ENCODE data around the gene ADRM1. TPM values are rescaled to one million over a fixed set of nuclear protein-coding genes. Genes with fewer than 3 reads are reported as not detected.

The ADRM1 gene
- total RNA-seq, 1 donor from 2014 or later = 79.9 TPM

DNA sequence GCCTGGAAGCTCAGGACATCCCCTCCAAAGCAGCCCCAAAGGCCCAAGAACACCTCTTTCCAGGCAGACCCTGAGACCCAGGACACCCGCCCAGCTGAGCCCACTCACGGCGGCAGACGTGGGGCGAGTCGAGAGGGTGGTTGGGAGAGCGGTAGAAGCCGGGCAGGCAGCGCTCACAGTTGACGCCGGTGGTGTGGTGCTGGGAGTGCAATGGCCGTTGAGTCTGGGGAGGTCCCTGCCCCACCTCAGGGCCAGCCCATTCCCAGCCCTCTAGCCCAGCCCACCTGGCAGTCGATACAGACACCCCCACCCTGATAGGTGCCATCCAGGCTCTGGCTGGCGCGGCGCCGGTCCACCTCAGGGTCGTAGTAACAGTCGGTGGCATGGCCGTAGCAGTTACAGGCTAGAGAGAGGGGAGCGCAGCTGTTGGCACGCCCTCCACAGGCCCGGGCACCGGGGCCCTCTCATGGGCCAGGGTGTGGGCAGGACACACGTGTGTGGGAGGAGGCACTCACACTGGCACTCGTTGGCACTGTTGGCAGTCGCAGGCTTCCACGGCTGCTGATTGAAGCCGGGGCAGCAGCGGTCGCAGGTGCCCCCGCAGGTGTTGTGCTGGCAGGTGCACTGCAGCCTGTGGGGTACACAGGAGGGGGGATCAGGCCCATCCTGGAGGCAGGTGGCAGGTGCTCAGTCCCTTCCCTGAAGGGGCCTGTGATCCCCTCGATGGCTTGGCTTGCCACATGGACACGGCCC lies 43.8 kb downstream of the ADRM1 start:
- DNase-seq (ENCODE audit: low spot score) = no peak
- intact Hi-C loops (cut with DNase I) = no loop called here

DNA sequence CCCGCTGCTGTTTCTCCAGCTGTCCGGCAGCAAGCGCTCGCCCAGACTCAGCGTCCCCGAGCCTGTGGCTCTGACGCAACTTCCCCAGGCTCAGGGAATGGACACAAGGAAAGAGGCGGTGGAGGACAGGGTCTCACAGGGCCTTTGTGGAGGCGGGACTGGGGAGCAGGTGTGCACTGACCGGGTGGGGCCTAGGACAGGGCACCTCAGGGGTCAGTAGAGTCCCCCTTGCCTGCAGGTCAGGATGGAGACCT lies 44.3 kb downstream of the ADRM1 start:
- DNase-seq (ENCODE audit: low spot score) = no peak

DNA sequence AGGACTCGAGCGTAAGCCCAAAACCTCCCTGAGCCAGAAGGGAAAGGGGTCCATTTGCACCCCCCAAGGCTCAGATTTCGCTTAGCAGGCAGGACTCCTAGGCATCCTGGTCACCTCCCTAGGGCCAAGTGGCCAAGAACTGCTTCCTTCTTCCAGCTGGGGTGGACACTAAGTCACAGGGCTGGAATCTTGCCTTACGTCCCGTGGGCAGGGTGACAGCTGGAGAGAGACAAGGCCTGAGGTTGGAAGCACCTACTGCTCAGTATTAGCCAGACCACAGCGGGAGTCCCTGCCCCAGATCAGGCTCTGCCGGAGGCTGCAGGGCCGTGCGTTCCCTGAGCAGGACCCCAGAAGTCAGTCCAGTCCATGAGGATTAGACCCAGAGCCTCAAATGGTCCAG lies 44.6 kb downstream of the ADRM1 start:
- intact Hi-C loops (cut with DNase I) = no loop called here
- DNase-seq (ENCODE audit: low spot score) = no peak

More for the DNA sequence above, 44.3 kb downstream of the ADRM1 start:
- intact Hi-C loops (cut with DNase I) = no loop called here

DNA sequence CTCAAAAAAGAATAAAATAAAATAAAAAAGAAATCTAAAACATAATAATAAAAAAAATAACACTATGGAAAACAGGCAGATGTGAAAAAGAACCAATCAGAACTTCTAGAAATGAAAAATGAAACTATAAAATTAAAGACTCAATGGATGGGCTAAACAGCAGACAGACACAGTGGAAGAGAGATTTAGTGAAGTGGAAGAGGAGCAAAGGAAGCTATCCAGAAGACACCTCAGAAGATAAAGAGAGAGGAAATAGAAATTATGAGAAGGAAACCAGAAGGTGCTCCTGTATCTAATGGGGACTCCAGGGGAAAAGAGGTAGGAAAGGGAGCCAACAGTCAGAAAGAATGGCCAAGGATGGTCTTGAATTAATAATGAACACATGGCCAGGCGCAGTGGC lies 45.8 kb downstream of the ADRM1 start:
- intact Hi-C loops (cut with DNase I) = no loop called here
- DNase-seq (ENCODE audit: low spot score) = no peak

DNA sequence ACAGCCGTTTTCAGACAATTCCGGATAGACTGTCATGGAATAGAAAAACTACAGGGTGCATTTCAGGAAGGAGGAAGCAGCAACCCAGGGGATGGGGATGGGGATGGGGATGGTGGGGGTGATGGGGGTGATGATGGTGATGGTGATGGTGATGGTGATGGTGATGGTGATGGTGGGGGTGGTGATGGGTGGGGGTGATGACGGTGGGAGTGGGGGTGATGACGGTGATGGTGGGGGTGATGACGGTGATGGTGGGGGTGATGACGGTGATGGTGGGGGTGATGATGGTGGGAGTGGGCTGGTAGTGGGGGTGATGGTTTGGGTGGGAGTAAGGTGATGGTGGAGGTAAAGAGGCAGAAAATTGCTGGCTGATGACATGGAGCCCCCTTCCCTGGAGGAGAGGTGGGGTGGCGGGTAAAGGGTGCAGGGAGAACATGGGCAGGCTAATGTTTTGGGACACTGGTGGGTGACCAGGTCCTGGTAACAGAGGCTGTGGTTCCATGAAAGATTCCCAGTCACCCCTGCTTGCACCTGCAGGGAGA lies 46.8 kb downstream of the ADRM1 start:
- intact Hi-C loops (cut with DNase I) = no loop called here

DNA sequence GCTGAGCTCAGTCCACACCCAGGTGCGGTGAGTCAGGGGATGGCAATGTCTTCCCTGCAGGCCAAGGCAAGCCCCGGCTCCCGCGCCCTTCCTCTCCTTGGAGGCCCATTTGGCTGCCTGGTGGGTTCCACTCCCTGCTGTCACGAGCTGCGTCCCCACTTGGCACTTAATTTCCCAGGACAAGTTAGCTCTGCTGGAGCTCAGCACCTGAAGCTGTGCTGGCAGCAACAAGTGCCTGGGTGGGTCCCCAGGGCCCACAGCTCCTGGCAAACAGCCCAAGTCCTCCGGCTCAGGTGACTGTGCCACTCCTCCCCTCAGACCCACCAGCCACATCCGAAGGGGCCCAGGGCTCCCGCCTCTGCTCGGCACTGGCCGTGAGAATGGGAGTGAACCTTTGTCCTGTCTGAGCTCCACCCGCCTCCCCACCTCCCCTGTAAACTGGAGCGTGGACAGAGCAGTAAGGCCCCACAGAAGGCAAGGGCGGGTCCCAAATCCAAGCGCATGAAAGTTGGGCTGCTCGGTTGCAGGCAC lies 47.4 kb downstream of the ADRM1 start:
- no peak for DNase-seq (ENCODE audit: low spot score)
- intact Hi-C loops (cut with DNase I) = no loop called here

More for the DNA sequence above, 46.8 kb downstream of the ADRM1 start:
- no peak for DNase-seq (ENCODE audit: low spot score)

DNA sequence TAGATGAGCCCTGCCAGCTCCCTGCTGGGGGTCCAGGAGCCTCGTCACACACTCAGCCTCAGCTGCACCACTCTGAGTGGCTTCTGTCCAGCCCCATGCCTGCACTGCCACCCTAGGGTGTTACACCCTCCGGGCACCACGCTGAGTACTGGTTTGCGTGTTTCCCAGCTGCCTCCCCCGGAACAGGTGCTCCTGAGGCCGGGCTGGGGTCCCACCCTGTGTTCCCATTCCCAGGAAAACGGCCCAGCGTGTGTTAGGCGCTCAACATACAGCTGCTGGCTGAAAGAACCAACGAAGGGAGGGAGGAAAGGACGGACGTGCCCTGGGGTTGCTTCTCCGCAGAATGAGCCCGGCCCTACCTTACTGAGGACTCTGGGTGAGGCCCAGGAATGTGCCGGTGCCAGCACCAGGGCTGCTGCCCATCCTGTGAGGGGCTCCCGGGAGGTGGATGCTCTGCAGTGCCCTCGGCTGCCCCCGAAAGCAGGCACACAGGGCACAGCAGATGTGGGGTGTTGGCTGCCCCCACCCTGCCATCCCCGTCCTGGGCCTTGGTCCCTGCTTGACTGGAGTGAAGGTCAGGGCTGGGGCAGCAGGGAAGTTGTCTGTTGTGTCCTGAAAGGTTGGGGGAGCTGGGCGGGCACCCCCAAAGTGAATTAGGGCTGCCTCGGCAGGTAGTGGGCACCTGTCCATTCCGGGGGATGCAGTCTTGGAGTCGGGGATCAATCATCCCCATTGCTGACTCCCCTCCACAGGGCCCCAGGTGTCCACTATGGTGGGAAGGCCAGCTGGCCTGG lies 48.0 kb downstream of the ADRM1 start:
- intact Hi-C loops (cut with DNase I) = no loop called here
- DNase-seq (ENCODE audit: low spot score) = no peak

DNA sequence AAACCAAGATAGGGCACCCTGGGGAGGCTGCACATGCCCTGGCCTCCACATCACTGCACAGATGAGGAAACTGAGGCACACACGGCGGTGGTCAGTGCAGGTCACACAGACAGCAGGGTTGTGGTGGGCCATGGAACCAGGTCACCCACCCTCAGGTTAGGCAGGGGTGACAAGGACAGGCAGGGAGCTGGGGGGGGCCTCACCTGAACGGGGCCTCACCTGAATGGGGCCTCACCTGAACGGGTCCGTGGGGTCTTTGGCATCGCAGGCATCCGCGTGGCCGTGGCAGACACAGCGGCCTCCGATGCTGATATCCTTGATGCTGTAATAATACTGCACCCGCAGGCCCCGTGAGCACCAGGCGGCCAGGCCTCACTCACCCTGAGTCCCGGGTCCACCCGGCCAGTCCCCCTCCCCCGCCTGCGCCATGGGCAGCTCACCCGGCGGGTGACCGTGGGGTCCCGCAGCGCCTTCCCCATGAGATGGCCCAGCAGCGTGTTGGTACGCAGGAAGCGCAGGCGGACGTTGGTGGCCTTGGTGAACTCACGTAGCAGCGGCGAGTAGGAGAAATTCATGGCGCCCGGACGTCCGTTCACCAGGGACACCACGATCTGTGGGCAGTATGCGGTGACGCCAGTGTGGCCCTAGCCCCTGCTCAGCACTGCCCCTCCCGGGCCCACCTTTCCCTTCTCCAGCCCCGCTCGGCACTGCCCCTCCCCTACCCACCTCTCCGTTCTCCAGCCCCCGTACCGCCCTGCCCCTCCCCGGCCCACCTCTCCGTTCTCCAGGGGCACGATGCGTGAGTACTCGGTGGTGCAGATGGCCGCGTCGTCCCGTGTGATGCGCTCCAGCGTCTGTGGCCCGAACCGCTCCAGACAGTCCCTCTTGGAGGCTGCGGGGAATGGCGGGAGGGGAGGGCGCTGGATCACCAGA lies 48.9 kb downstream of the ADRM1 start:
- intact Hi-C loops (cut with DNase I) = loop anchor here (1.0 kb wide), 1 partner anchor 26 kb away; no protein-coding TSS in a partner anchor
- no peak for DNase-seq (ENCODE audit: low spot score)

DNA sequence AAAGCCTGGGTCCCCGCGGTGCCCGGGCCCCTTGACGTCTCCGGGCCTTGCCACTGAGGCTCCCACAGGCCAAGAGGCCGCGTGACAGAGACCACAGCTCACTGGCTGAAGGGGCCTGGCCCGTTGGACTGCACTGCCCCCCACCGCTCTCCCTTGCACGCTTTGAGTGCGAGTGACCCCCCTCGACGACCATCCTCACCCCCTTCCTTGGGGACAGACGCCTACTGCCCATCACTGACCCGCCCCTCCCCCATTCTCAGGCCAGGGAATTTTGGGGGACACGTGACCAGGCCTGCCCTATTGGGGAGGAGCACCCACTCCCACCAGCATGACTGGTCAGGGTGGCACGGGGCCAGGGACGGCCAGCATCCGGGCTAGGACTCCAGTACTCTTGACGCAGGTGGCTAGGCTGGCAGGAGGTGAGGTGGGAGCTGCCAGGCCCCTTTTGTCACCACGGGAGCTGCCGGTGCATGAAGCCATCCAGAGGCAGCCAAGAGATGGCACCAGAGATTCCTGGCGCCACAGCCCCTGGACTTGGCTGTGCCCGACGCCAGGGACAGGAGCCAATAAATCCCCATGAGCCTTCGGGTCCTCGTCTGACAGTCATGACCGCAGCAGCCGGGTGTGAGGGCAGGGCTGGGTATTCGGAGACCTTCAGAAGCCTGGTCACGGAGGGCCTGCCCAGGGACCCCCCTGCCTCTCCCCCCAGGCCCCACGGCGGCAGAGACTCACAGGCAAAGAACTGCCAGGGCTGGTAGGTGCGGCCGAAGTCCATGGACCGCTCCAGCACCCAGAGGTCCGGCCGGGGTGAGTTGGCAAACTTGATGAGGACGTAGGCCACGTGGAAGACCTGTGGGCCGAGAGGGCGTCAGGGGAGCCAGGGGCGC lies 49.8 kb downstream of the ADRM1 start:
- intact Hi-C loops (cut with DNase I) = loop anchor here (1.0 kb wide), 1 partner anchor 25 kb away; no protein-coding TSS in a partner anchor
- peak; percentile 92 for DNase-seq (ENCODE audit: low spot score)

DNA sequence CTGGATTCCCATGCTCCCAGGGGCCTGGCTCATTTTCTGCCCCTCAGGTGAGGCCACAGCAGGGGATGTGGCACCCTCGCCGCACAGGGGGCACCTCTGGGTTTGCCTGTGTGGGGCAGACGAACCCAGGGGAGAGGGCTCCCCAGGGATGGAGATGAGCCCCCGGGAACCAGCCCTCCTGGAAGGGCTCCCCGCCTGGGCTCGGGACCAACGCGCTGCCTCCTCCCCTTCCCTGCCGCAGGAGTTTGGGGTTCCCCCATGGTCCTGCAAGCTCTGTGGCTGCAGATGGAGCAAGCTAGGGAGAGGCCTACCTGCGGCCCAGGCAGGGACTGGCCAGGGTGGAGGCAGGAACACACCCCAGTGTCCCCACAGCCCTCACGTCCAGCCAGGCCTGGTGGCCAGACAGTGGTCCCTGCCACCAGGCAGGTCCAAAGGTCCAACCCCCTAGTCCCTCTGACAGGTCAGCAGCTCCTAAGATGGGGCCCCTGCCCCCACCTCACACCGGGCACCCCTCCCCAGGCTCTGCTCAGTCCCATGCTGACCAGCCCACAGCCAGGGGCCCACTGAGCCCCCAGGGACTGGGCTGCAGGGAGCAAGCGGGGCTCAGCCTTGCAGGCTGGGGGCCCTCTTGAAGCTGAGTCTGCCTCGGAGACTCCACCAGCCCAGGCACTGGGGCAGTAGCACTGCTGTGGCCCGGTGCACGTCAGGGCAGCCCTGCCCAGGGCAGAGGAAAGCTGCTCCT lies 50.7 kb downstream of the ADRM1 start:
- intact Hi-C loops (cut with DNase I) = no loop called here
- no peak for DNase-seq (ENCODE audit: low spot score)

DNA sequence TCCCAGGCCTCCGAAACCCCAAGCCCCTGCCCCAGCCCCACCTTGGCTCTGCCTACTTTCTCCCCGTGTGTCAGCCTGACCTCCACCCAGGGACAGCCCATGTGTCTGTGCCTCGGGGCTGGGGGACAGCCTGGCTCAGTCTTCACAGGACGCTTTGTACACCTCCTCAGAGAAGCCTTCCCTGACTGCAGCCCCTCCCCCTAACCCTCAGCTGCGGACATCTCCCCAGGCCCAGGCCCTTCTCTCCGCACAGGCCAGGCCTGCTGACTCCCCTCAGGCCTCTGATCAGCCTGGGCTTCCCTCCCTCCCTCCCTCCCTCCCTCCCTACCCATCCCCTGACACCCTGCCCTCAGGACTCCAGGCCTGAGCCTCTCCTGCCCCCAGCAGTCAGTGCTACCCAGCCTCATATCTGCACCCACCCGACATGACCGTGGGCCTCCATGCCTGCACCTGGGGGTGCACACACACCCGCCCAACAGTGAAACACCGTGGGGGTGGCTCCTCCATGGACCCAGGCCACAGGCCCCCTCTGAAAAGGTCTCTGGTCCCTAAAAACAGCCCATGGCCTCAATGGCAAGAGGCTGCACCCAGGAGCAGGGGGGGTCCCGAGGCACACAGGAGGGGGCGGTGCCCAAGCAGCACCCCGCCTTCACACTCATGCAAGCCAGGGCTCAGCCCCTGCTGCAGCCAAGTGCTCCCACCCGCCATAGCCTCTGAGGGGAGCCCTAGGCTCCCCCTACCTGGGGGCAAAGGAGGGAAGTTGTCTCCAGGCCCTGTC lies 51.4 kb downstream of the ADRM1 start:
- intact Hi-C loops (cut with DNase I) = no loop called here
- no peak for DNase-seq (ENCODE audit: low spot score)

DNA sequence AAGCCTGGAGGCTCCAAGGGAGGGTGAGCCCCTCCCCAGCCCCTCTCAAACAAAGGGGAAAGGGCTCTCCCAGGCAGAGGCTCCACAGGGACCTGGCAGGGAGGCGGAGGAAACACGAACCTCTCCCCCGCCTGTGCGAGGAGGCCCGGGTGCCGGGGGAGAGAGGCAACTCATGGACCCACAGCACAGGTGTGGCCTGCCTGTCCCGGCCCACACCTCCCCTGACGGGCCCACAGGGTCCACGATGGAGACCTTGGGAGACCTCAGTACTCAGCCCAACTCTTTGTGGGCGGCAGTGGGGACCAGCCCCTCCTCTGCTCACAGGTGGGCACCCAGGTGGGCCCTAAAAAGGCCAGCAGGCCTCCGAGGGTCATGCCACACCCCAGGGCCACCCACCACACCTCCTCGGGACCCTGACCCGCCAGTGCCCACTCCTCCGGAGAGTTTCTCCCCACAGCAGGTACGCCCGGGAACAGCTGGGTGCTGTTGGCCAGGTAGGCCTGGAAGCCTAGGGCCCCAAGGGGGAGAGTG lies 52.1 kb downstream of the ADRM1 start:
- no peak for DNase-seq (ENCODE audit: low spot score)
- intact Hi-C loops (cut with DNase I) = no loop called here

DNA sequence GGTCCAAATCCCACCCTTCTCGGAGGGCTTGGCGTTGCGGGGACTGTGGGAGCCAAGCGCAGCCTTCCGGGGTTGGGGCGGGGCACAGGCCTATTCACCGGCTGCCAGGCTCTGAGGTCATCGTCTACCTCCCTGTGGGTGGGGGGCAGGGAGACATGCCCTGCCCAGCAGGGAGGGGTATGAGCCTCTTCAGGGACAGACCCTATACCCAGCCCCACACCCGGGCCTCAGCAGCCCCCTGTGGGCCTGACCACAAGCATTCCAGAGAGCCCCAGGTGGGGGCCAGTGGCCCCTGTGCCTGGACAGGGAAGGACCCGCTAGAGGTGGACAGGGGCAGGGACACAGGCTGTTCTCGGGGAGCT lies 52.7 kb downstream of the ADRM1 start:
- DNase-seq (ENCODE audit: low spot score) = no peak
- intact Hi-C loops (cut with DNase I) = no loop called here

DNA sequence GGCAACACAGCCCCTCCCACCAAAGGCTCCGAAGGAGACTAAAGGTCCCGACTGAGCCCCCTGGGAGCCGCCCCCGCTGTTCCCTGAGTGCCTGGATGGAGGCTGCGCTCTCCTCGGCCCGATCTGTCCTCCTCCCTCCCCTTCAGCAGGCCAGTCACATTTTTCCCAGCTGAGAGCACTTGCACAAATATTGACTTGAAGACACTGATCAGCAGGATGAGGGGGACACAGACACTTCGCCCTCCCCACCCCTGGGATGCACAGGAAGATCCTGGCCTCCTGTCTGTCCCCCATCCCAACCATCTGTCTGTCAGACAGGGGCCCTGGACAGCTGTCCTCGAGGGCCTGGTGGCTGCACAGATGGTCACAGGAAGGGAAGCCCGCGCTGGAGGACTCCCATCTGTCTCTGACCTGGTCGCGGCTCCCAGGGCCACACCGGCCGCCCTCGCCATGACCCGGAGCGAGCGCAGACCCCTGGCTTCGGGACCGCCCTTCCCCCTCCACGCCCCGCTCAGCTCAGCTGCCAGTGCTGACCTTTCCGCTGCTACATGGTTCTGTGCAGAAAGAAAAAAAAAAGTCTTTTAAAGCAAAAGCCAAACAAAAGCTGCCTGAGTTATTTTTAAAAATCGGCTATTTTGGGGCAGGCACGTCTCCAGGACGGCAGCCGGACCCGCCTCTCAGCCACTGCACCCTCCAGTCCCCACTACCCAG lies 53.2 kb downstream of the ADRM1 start:
- no peak for DNase-seq (ENCODE audit: low spot score)
- intact Hi-C loops (cut with DNase I) = no loop called here

DNA sequence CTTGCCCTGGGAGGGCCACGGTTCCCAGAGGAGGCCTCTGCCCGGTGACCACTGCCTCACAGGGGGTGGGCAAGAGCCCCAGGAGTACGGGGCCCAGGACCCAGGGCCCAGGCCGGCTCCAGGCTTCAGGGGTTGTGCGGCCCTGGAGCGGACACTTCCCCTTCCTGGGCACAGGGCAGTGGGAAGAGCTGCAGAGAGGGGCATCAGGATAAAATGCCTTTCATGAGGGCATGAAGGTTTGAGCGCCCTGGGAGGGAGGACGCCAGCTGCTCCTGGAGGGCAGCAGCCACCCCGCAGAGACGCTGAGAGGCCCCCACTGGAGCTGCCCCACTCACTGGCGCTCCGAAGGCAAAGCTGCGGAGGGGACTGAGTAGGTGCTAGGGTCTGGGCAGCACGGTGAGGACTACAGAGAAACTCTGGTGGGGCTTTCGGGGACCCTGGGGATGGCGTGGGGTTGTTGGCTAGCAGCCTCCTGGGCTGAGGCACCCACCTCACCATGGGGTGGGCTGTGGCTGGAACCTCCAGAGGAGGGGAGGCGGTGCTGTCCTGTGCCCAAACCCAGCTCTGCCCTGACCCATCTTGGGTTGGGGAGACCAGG lies 53.9 kb downstream of the ADRM1 start:
- intact Hi-C loops (cut with DNase I) = no loop called here
- DNase-seq (ENCODE audit: low spot score) = no peak

DNA sequence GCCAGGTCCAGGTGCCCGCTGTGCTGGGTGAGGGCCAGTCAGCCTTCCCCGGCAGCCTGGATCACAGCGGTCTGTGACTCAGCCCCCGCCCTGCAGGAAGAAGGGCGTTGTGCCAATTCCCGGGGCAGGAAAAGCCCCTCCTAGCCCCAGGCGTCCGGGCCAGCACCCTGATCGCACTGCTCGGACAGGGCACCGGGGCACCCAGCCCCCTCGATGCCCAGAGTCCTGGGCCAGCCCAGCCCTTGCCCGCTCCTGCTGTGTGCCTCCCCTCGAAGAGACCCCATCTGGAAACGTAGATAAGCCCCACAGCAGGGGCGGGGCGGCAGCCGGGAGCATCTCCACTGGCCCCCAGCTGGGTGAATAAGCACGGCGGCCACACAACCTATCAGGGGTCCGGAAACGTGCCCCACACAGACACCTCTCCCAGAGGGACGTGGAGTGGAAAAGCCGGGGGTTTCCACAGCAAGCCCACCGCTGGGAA lies 54.4 kb downstream of the ADRM1 start:
- no peak for DNase-seq (ENCODE audit: low spot score)
- intact Hi-C loops (cut with DNase I) = no loop called here

Data from cardiac septum (tissue), 1 donor.